GM23338 (cell line): ENCODE measurements around the gene ANKRD50. TPM values are rescaled to one million over a fixed set of nuclear protein-coding genes. Genes with fewer than 3 reads are reported as not detected.

ENCODE experiments used
- ATAC-seq: fragments of 200-7000 bp; cut with Tn5 transposase; 3 replicates; pipeline ENCODE4 v1.9.1; 2020
- DNase-seq: peaks from one replicate; pipeline ENCODE4 v3.0.0-alpha.2; 2015; ENCODE audit warnings: low spot score
- H2AFZ ChIP-seq: fragments of 200-600 bp; sonication (generic); 2 replicates; pipeline ENCODE4 v1.8.0; 2016; ENCODE audit warnings: antibody characterized with exemption, mild to moderate bottlenecking, moderate library complexity
- H3F3A ChIP-seq: fragments of 200-600 bp; sonication (generic); replicated peaks from 2 replicates; pipeline ENCODE4 v1.8.0; 2017; ENCODE audit warnings: antibody characterized with exemption, mixed run types, low read depth
- H3K27ac ChIP-seq: fragments of 200-600 bp; sonication (generic); 2 replicates; pipeline ENCODE4 v1.6.1; 2016; ENCODE audit warnings: low read depth
- H3K27me3 ChIP-seq: fragments of 200-600 bp; sonication (generic); 2 replicates; pipeline ENCODE4 v1.8.0; 2016; ENCODE audit warnings: mild to moderate bottlenecking, mixed run types, moderate library complexity; ENCODE audit not compliant: insufficient read depth
- H3K36me3 ChIP-seq: fragments of 200-600 bp; sonication (generic); 2 replicates; pipeline ENCODE4 v1.8.0; 2016; ENCODE audit warnings: mild to moderate bottlenecking; ENCODE audit not compliant: insufficient read depth
- H3K4me1 ChIP-seq: fragments of 200-600 bp; sonication (generic); 2 replicates; pipeline ENCODE4 v1.8.0; 2016; ENCODE audit warnings: mild to moderate bottlenecking, moderate library complexity; ENCODE audit not compliant: insufficient read depth
- H3K4me2 ChIP-seq: fragments of 200-600 bp; sonication (generic); 2 replicates; pipeline ENCODE4 v1.7.1; 2017; ENCODE audit warnings: mixed run types
- H3K4me3 ChIP-seq: fragments of 200-600 bp; sonication (generic); 2 replicates; pipeline ENCODE4 v1.6.1; 2016; ENCODE audit warnings: mixed run types
- H3K79me2 ChIP-seq: fragments of 200-600 bp; sonication (generic); replicated peaks from 2 replicates; pipeline ENCODE4 v1.8.0; 2017; ENCODE audit warnings: mild to moderate bottlenecking; ENCODE audit not compliant: insufficient read depth
- H3K9me2 ChIP-seq: fragments of 200-600 bp; sonication (generic); 2 replicates; pipeline ENCODE4 v1.8.0; 2017; ENCODE audit not compliant: insufficient read depth
- H4K20me1 ChIP-seq: fragments of 200-600 bp; sonication (generic); replicated peaks from 2 replicates; pipeline ENCODE4 v1.8.0; 2017; ENCODE audit warnings: mild to moderate bottlenecking; ENCODE audit not compliant: insufficient read depth
- H3K27ac Mint-ChIP-seq: 2 replicates; pipeline ENCODE4 v1.8.0; 2020; ENCODE audit warnings: inconsistent platforms, mild to moderate bottlenecking, moderate library complexity, mixed read lengths
- H3K27me3 Mint-ChIP-seq: 3 replicates; pipeline ENCODE4 v1.8.0; 2022; ENCODE audit warnings: low read depth, mild to moderate bottlenecking, moderate library complexity, mixed read lengths, inconsistent platforms; ENCODE audit not compliant: insufficient read depth, poor library complexity
- H3K36me3 Mint-ChIP-seq: 3 replicates; pipeline ENCODE4 v1.8.0; 2021; ENCODE audit warnings: low read depth, mild to moderate bottlenecking, inconsistent platforms, moderate library complexity, mixed read lengths
- H3K4me1 Mint-ChIP-seq: 3 replicates; pipeline ENCODE4 v1.8.0; 2020; ENCODE audit warnings: mild to moderate bottlenecking, inconsistent platforms, mixed read lengths
- H3K4me3 Mint-ChIP-seq: 3 replicates; pipeline ENCODE4 v1.8.0; 2021; ENCODE audit warnings: moderate library complexity, mild to moderate bottlenecking, inconsistent platforms, mixed read lengths
- H3K9me3 Mint-ChIP-seq: 3 replicates; pipeline ENCODE4 v1.8.0; 2020; ENCODE audit warnings: moderate library complexity, mild to moderate bottlenecking, inconsistent platforms, mixed read lengths
- CREB1 ChIP-seq: fragments of 250-450 bp; sonication (Bioruptor Pico); IDR thresholded peaks from 2 replicates; pipeline ENCODE4 v1.5.0; 2020; ENCODE audit warnings: low read depth, mild to moderate bottlenecking, moderate library complexity
- CTCF ChIP-seq, 2 experiments: fragments of 200-600 bp in 1 of 2; sonication (generic) in 1 of 2; conservative IDR thresholded peaks; 2 replicates each; pipeline versions ENCODE4 v1.5.1 to v1.6.1; 2016 to 2017; ENCODE audit warnings: antibody characterized with exemption in 2 of 2, low read depth in 2 of 2, mild to moderate bottlenecking in 2 of 2, moderate library complexity in 1 of 2
- ETS1 ChIP-seq: IDR thresholded peaks from 2 replicates; pipeline ENCODE4 v1.6.1; 2016; ENCODE audit warnings: antibody characterized with exemption
- EZH2 ChIP-seq: fragments of 200-600 bp; sonication (generic); IDR thresholded peaks from one replicate; pipeline ENCODE4 v1.8.0; 2017; ENCODE audit warnings: antibody characterized with exemption, mild to moderate bottlenecking, low read depth; ENCODE audit not compliant: unreplicated experiment
- EZH2phosphoT487 ChIP-seq: fragments of 200-600 bp; sonication (generic); IDR thresholded peaks from one replicate; pipeline ENCODE4 v1.8.1; 2018; ENCODE audit warnings: antibody characterized with exemption; ENCODE audit not compliant: unreplicated experiment
- JUNB ChIP-seq: IDR thresholded peaks from one replicate; pipeline ENCODE4 v1.6.1; 2016; ENCODE audit warnings: antibody characterized with exemption; ENCODE audit not compliant: unreplicated experiment
- NANOG ChIP-seq: IDR thresholded peaks from 2 replicates; pipeline ENCODE4 v1.6.1; 2016; ENCODE audit warnings: antibody characterized with exemption, borderline replicate concordance
- POLR2AphosphoS5 ChIP-seq: IDR thresholded peaks from 2 replicates; pipeline ENCODE4 v1.6.1; 2016; ENCODE audit warnings: antibody characterized with exemption, low read depth
- REST ChIP-seq: IDR thresholded peaks from one replicate; pipeline ENCODE4 v1.6.1; 2018; ENCODE audit warnings: antibody characterized with exemption; ENCODE audit not compliant: unreplicated experiment
- STAT1 ChIP-seq: IDR thresholded peaks from one replicate; pipeline ENCODE4 v1.6.1; 2016; ENCODE audit warnings: antibody characterized with exemption; ENCODE audit not compliant: unreplicated experiment
- ZNF114 ChIP-seq: fragments of 250-450 bp; sonication (Bioruptor Pico); IDR thresholded peaks from 2 replicates; pipeline ENCODE4 v1.5.0; 2020; ENCODE audit warnings: mild to moderate bottlenecking, moderate library complexity
- ZNF331 ChIP-seq: fragments of 250-450 bp; sonication (Bioruptor Pico); IDR thresholded peaks from 2 replicates; pipeline ENCODE4 v1.5.0; 2020; ENCODE audit warnings: low read depth, mild to moderate bottlenecking, moderate library complexity
- ZNF462 ChIP-seq: fragments of 250-450 bp; sonication (Bioruptor Pico); IDR thresholded peaks from 2 replicates; pipeline ENCODE4 v1.5.0; 2020; ENCODE audit warnings: mild to moderate bottlenecking, moderate library complexity
- polyA plus RNA-seq: library from polyadenylated mRNA; unstranded; fragments of >200 nt; fragmentation: Nextera tagmentation; extraction: Ambion mirVana; gene quantifications from 2 replicates; pipeline ENCODE4 v1.2.1, GENCODE V29; 2016
- total RNA-seq: library from RNA; depleted of rRNA; stranded (reverse); fragments of >200 nt; shearing (Covaris generic); gene quantifications from 2 replicates; pipeline ENCODE4 v1.2.3, GENCODE V29; 2014

Gene ANKRD50
- total and polyA plus RNA-seq, 2 experiments from 2014 or later, result 5.9 to 27.6 TPM

GRCh38 chr4:124703154-124703553, 9.4 kb downstream of the ANKRD50 start:
- Mint-ChIP-seq H3K4me3 (no peak overlapping the region), H3K27ac (no peak overlapping the region), H3K4me1 (peaks cover 24% of the 10 kb centered on the region; the same call in 2 of the 3 replicates), H3K36me3 (peaks cover 43% of the 10 kb centered on the region), H3K9me3 (no peaks in the 10 kb centered on the region; the same call in 2 of the 3 replicates), H3K27me3 (no peaks in the 10 kb centered on the region)
- Histone ChIP-seq H3K27ac (no peak overlapping the region), H4K20me1 (peaks cover 11% of the 10 kb centered on the region), H3K4me2 (no peak overlapping the region), H3K36me3 (no peaks in the 10 kb centered on the region), H3K4me1 (peaks cover 4% of the 10 kb centered on the region; the same call in 1 of the 2 replicates), H3K4me3 (no peak overlapping the region), H3K9me2 (no peaks in the 10 kb centered on the region), H3F3A (no peaks in the 10 kb centered on the region), H3K27me3 (no peaks in the 10 kb centered on the region), H3K79me2 (peaks cover 99% of the 10 kb centered on the region), H2AFZ (no peak overlapping the region)
- ATAC-seq (no peak), DNase-seq (no peak)
- TF ChIP-seq ZNF114 (CRISPR knock-in tag) (no peak), EZH2phosphoT487 (no peak), JUNB (no peak), ZNF462 (CRISPR knock-in tag) (no peak), NANOG (no peak), REST (no peak), ETS1 (no peak), ZNF331 (CRISPR knock-in tag) (no peak), STAT1 (no peak), POLR2AphosphoS5 (no peak), CTCF (conservative IDR thresholded peaks at IDR 0.05; ENCODE audit: low read depth in 2 of 2) (no peak), CREB1 (CRISPR knock-in tag) (no peak), EZH2 (no peak)
